Measurements from ENCODE around the gene HTD2.
"Not testable (repeated sequence)": the region's sequence is repeated elsewhere in the genome, so short reads cannot be mapped to it uniquely, and the experiment has no call there.

The HTD2 gene

DNA sequence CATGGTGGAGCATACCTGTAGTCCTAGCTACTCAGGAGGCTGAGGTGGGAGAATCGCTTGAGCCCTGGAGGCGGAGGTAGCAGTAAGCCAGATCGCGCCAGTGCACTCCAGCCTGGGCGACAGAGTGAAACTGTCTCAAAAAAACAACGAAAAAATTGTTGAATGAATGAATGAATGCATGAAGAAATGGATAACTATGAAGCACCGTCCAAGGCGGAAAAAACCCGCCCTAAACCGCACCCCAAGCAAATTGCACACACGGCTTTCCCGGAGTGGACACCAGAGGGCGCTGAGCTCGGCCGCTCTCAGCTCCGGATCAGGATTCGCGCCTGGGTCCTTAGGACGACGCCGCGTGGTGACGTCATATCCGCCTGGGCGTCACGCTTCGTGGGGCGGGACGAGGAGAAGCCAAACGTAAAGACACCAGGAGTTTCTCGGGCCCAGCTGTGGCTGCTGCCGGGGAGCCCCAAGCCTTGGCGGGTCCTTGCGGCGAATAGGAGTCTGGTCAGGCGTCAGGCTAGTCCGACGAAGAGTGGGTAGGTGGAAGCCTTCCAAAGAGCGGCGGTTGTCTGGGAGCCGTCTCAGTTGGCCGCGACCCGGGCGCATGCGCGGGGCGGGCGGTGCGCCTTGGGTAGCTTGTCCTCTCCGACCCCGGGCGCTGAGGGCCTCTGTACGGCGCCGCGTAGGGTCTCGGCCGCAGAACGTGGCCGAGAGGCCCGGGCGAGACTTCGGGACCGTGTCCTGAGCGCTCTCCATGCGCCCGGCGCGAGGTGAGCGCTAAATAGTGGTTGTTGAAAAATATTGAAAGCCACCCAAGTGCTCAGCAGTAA, at the start of gene HTD2, which contains the start of gene RPP14:
Gene HTD2, plus strand, starts transcription at position 639 of the 830 bp plus-strand sequence. CDS start 11,094 bp downstream, outside the sequence.
Gene RPP14, plus strand, starts transcription at position 364 of the 830 bp plus-strand sequence. CDS start 4,085 bp downstream, outside the sequence.
- peak; percentile 82 for DNase-seq

DNA sequence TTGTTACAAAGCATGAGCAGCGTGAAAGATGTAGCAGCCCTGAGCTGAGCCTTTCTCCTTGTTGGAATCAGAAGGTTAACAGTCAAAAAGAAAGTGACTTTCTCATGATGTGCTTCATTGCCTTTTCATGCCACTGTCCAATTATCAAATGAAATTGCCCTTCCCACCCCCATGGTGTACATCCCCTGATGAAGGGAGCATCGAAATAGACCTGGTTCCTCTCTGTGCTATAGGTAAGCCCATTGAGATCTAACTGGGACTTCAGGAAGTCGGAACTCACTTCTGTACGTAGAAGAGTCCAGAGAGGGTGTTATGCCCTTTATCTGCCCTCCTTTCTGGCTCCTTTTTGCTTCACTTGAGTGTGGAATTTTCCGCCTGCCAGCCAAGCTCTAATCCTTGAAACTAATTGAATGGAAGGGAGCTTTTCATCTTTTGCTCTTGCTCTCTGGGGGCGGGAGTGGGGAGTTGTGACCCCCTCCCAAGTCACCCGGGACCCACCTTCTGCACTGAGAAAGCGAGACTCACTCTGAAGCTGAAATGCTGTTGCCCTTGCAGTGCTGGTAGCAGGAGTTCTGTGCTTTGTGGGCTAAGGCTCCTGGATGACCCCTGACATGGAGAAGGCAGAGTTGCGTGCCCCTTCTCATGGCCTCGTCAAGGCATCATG, 47.8 kb upstream of the HTD2 start:
- no peak for DNase-seq

DNA sequence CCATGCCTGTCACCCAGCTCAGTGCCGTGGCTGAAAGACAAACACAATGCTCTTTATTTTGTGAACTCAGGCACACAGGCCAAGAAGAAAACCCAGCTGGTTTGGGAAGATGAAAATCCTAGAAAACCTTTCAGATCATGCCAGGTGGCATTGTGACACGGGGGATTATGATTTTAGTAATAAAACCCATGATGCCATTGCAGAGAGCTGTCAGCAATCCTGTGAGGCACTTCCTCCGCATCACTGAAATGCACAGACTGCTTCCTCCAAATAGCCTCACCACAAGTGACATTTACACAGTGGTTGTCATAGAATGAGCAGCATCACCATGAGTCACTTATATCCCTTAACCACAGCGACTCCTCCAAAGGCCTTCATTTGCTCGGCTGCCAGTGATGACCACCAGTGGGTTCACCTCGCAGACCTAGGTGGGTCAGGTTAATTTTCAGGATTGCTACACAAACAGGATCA, 46.0 kb upstream of the HTD2 start:
- DNase-seq: no peak

DNA sequence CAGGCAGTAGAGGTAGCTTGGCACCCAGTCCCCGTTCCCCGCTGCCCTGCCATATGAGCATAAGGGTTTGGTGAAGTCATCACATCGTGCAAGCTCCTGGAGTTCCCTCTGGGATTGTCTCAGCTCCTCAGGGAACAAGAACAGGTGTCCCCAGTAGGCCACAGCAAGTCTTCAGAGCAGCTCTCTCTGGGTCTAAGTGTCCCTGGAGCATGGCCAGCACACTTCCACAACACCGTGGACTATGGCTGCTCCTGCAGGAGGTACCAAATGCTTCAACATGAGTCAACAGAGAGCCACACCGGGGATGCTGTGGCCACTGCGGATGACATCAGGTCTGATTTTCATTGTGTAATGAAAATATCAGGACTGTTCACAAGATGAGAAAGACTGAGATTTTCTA, 45.6 kb upstream of the HTD2 start:
- DNase-seq: no peak

DNA sequence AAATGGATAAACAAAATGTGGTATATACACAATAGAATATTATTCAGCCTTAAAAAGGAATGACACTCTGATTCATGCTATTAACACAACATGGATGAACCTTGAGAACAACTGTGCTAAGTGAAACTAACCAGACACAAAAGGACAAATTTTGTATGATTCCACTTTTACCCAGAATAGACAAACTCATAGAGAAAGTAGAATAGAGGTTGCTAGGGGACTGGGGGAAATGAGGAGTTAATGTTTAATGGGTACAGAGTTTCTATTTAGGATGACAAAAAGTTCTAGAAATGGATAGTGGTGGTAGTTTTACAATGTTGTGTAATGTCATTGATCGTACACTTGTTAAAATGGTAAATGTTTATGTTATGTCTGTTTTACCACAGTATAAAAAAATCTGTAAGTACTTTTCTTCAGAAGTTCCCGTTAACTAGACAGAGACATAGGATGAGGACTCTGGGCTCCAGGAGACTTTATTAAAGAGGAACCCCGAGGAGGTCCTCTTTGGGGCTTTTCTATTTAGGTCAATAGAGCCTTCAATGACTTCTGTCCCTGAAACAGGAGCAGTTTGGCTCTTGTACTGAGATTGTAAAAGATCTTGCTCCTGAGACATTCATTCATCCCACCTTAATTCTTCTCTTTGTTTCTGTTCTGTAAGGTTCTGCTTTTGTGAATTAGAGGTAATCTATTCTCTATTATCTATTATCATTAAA, 44.2 kb upstream of the HTD2 start:
- no peak for DNase-seq

DNA sequence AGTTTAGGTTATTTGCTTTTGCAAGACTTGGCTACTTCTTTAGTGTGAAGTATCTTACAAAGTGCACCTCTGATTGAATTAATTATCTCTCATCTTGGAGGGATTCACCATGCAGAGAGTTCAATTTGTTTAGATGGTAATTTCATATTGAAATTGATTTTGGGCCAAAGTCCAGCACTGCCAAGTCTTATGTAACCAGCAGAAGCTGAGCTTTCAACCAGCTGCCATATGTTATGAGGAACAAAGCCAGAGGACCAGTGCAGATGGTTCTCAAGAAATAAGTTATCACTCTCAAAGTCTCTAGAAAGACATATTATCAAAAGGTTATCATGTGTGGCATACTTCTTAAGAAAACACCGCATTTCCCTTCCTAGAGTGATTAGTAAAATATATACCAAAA, 39.7 kb upstream of the HTD2 start:
- DNase-seq: no peak

DNA sequence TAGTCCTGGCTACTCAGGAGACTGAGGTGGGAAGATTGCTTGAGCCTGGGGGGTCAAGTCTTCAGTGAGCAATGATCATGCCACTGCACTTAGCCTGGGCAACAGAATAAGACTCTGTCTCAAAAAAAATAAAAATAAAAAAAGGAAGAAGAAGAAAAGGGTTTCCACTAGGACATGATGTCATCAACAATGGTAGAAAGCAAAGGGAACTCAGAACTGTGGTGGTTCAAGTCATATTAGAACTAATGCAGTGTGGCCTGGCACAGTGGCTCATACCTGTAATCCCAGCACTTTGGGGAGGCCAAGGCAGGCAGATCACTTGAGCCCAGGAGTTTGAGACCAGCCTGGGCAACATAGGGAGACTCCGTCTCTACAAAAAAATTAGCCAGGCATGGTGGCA, 38.8 kb upstream of the HTD2 start:
- not testable (repeated sequence) for DNase-seq

DNA sequence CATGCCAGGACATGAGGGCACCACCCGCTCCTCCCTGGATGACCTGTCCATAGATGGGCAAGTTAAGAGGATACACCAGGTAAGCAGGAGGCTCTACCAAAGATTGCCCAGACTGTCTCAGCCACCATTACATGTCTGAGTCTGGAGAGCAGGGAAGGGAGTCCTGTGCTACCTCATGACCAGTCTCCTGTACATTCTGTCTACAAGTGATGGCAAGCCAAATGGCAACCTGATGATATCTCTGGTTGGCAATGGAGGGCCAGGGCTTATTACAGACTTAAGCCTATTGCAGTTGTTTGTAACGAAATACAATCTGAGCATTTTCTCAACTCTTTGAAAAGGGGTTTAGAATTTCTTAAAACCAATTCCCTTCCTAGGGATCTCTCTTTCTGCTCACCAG, 37.0 kb upstream of the HTD2 start:
- no peak for DNase-seq

DNA sequence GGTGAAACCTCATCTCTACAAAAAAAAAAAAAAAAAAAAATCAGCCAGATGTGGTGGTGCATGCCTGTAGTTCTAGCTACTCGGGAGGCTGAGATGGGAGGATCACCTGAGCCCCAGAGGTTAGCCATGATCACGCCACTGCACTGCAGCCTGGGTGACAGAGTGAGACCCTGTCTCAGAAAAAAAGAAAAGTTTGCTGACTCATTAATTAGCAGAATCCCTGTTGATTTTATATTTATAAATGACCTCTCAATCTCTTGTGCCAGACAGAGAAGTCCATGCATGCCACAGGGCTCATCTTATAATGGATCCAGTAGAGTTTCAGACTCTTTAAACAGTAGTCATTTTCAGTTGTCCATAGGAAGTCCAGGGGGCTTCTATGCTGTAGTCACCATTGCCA, 35.8 kb upstream of the HTD2 start:
- no peak for DNase-seq

DNA sequence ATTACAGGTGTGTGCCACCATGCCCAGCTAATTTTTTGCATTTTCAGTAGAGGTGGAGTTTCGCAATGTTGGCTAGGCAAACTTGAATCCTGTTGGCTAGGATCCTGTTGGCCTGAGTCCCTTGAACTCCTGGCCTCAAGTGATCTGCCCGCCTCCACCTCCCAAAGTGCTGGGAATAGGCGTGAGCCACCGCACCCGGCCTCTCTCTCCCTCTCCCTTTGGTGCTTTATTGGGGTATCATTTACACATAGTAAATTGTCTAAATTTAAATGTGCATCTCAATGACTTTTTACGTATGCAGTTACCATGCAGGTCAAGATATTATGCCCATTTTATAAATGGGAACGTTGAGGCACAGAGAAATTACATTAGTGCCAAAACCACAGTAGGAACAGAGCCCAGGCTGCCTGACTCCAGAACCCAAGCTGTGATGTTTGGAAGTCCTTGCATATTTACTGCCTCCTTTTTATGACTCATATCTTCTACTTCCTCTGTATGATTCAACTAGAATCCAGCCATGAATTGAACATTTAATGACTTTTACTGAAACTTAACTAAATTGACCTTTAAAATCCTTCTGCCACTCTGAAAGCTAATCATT, 34.3 kb upstream of the HTD2 start:
- no peak for DNase-seq

DNA sequence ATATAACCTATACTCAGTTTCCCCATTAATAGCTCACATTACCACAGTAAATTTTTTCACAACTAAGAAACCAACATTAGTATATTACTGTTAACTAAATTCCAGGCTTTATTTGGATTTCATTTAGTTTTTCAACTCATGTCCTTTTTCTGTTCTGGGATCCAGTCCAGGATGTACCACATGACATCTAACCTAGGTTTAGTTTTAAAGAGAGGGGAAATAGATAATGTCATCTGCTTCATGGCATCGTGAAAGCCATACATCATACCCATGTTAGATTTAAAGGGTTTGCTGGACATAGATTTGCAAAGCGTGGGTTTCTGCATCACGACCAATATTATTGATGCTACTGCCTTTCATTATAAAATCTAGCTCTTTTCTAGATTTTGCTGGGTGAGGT, 33.4 kb upstream of the HTD2 start:
- DNase-seq: no peak

DNA sequence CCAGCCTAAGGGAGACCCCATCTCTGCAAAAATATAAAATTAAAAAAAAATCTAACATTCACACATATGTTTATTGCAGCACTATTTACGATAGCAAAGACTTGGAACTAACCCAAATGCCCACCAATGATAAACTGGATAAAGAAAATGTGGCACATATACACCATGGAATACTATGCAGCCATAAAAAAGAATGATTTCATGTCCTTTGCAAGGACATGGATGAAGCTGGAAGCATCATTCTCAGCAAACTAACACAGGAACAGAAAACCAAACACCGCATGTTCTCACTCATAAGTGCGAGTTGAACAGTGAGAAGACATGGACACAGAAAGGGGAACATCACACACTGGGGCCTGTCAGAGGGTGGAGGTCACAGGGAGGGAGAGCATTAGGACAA, 33.0 kb upstream of the HTD2 start:
- not testable (repeated sequence) for DNase-seq

DNA sequence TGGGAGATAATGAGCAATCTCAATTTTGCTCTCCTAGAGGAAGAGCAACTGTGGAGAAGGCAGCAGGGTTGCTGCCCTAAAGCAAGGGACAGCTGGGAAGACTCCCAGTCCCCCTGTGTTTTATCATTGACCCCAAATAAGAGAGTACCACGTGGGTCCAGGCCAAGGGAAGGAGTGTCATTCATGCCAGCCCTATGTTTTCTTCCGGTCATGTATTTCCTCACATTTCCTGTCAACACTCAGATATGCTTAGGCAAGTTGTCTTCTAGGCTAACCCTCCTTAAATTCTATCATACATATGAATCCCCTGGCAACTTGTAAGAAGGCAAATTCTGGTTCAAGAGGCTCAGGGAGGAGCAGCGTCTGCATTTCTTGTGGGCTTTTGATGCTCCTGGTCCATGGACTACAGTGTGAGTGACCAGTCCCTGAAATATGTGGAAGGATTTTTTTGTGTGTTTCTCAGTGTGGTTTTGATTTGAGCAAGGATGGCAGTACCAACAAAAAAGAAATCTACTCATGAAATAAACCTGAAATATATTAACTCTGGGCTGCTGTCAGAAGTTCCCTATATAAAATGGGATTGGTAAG, 32.2 kb upstream of the HTD2 start:
- DNase-seq: no peak

DNA sequence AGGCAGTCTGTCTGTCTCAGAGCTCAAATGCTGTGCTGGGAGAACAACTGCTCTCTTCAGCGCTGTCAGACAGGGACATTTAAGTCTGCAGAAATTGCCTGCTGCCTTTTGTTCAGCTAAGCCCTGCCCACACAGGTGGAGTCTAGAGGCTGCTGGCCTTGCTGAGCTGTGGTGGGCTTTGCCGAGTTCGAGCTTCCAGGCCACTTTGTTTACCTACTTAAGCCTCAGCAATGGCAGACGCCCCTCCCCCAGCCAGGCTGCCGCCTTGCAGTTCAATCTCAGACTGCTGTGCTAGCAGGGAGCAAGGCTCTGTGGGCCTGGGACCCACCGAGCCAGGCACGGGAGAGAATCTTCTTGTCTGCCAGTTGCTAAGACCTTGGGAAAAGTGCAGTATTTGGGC, 25.3 kb upstream of the HTD2 start:
- DNase-seq: no peak

DNA sequence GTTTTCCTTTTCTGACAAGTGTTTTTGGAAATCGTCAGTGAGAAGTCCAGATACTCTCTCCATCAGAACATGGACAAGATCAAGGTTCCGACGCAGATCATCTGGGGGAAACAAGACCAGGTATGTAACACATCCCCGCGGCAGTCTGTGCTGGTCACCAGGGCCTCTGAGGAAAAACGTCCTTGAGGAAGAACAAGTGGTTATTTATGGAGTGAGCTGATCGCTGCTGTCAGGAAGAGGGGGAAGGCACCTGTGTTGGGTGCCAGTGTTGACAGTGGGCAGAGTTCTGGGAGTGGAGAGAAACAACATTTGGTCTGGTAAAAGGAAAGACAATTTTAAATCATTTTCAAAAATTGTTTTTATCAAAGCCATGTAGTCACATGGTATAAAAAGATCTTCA, 21.0 kb upstream of the HTD2 start:
- no peak for DNase-seq

DNA sequence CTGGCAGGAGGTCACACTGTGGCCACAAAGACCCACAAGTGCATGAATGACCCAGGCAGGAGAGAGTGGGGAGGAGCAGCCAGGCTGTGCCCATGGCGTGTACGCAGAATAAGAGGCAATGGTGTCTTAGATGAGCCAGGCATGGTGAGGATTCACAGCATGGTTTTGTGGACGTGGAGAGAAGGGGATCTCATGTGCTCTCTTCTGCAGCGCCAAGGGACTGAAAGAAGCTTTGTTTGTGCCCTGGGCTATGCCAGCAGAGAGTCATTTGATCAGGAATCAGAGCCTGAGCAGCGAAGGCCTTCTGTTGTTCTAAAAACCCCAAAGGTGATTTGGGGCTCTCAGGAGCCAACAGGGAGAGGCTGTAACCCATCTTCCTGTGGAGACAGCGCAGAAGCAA, 19.0 kb upstream of the HTD2 start:
- DNase-seq: no peak

DNA sequence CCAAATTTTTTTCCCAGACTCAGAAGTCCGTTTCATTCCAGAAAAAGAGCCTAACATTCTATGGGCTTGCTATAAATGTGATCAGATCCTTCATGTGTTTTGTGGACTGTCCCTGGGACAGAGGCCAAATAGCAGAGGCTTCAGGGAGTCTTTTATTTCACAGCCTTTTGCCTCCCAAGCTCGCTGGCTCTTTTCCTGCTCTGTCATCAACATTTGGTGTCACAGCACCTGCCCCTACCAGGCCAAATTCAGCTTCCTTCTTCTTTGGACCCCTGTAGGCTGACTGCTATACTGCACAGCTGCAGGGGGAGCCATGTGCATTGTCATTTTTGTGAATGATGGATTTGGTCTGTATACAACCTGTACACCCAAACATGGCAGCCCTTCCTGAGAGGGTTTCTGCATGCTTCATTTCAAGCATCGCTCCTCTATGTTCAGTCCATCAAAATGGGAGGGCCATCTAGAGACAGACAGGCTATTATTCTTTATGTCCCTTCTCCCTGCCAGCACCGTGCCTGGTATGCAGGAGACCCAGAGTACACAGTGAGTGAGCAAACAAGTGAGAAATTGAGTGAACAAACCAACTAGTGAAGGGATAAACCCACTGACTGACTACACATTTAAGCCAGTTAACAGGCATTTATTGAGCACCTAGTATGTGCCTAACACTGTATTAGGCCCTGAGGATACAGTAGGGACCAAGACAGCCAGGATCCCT, 18.1 kb upstream of the HTD2 start:
- no peak for DNase-seq

DNA sequence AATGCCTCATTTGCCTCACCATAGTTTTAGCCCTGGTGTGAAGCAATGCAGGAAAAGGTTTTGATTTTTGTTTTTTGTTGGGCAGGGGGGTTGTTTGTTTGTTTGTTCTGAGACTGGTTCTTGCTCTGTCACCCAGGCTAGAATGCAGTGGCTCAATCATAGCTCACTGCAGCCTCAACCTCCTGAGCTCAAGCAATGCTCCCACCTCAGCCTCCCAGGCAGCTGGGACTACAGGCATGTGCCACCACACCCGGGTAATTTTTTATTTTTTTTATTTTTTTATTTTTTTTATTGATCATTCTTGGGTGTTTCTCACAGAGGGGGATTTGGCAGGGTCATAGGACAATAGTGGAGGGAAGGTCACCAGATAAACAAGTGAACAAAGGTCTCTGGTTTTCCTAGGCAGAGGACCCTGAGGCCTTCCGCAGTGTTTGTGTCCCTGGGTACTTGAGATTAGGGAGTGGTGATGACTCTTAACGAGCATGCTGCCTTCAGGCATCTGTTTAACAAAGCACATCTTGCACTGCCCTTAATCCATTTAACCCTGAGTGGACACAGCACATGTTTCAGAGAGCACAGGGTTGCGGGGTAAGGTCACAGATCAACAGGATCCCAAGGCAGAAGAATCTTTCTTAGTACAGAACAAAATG, 17.2 kb upstream of the HTD2 start:
- DNase-seq: not testable (repeated sequence)

DNA sequence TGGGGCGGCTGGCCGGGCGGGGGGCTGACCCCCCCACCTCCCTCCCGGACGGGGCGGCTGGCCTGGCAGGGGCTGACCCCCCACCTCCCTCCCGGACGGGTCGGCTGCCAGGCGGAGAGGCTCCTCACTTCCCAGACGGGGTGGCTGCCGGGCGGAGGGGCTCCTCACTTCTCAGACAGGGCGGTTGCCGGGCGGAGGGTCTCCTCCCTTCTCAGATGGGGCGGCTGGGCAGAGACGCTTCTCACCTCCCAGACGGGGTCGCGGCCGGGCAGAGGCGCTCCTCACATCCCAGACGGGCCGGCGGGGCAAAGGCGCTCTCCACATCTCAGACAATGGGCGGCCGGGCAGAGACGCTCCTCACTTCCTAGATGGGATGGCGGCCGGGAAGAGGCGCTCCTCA, 15.9 kb upstream of the HTD2 start:
- not testable (repeated sequence) for DNase-seq

DNA sequence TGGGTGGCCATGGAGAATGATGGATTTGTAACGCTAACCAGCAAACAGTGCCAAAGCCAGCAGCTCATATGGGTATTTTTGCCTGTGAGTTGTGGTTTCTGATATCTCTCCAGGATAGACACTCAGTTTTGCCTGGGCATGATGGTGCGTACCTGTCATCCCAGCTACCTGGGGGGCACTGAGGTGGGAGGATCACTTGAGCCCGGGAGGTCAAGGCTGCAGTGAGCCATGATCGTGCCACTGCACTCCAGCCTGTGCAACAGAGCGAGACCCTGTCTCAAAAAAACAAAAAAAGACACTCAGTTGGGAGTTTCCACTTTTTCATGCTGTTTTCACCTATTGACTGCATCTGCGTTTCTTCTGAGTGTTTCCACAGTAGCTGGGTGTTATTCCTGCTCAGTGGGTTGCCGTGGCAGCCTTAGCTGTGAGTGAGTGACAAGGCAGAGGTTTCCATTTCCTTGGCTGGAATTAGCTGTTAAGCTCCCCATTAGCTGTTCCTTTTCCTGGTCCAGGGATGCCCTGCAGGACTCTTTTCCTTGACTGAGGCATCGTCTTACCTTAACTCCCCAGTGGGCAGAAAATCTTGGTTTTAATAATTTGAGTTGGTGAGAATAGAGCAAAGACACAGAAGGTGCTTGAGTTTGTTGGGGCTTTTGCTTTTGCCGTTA, 14.5 kb upstream of the HTD2 start:
- no peak for DNase-seq

DNA sequence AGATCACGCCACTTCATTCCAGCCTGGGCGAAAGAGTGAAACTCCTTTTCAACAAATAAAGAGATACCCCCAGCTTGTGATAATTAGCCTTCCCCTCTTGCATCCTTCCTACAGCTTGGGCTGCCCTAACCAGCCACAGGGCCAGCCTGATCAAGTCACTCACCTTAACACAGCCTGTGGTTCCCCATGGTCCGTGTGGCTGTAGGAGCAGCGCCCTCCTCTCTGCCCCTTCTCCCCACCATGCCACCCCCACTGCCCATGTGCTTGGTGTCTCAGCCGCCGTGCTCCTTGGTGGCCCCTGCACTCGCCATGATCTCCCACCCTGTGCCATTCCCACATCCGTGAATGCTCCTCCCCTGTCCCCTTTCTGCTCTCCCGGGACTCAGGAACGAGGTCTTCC, 13.5 kb upstream of the HTD2 start:
- DNase-seq: no peak
